BLaER1 treated with 17β-estradiol and CSF1 and Interleukin-3, amounts not matched to agents 10 nM and 100 nM (cell line): ENCODE data around the gene MAPK1.
A peak's percentile ranks its signal among the peaks of the same experiment; 100 is the strongest.
"Not testable (repeated sequence)": the region's sequence is repeated elsewhere in the genome, so short reads cannot be mapped to it uniquely, and the experiment has no call there.

ENCODE experiments used
- H3K27ac ChIP-seq, 11 experiments: shearing (Covaris generic); formaldehyde crosslinking; 2 replicates each; pipeline ENCODE4 v1.8.1; 2022
- H3K27me3 ChIP-seq, 11 experiments: shearing (Covaris generic); formaldehyde crosslinking; 2 replicates each; pipeline ENCODE4 v1.8.1; 2022
- H3K36me3 ChIP-seq, 11 experiments: shearing (Covaris generic); formaldehyde crosslinking; 2 replicates each; pipeline ENCODE4 v1.8.1; 2022
- H3K4me1 ChIP-seq, 10 experiments: shearing (Covaris generic); formaldehyde crosslinking; 2 replicates each; pipeline ENCODE4 v1.8.1; 2022
- H3K4me2 ChIP-seq, 11 experiments: shearing (Covaris generic); formaldehyde crosslinking; 2 replicates each; pipeline ENCODE4 v1.8.1; 2022
- H3K4me3 ChIP-seq, 10 experiments: shearing (Covaris generic); formaldehyde crosslinking; 2 replicates each; pipeline ENCODE4 v1.8.1; 2022
- H3K9ac ChIP-seq, 11 experiments: shearing (Covaris generic); formaldehyde crosslinking; 2 replicates each; pipeline ENCODE4 v1.8.1; 2022
- H3K9me3 ChIP-seq, 11 experiments: shearing (Covaris generic); formaldehyde crosslinking; replicated peaks in 1 of 11; 2 replicates each; pipeline ENCODE4 v1.8.1; 2022
- H4K20me1 ChIP-seq, 11 experiments: shearing (Covaris generic); formaldehyde crosslinking; 2 replicates each; pipeline ENCODE4 v1.8.1; 2022
- Cebpa-rat ChIP-seq, 11 experiments: shearing (Covaris generic); IDR thresholded peaks; 2 replicates each; pipeline ENCODE4 v1.8.1; 2022

Gene MAPK1

GRCh38 chr22:21832291-21833290 is 34.9 kb downstream of the MAPK1 start:
- Histone ChIP-seq H3K4me3 (no peak overlapping the region), H3K9ac (no peak overlapping the region), H3K36me3 (peaks cover 0 to 26% (median 12%) of the 10 kb centered on the region in 11 experiments; a peak in 18 of 22 replicates), H3K27ac (no peak overlapping the region), H3K4me2 (no peak overlapping the region), H3K9me3 (no peaks in the 10 kb centered on the region), H3K4me1 (peaks cover 30 to 42% (median 34%) of the 10 kb centered on the region in 10 experiments), H4K20me1 (peaks cover 82 to 100% (median 100%) of the 10 kb centered on the region in 11 experiments), H3K27me3 (no peaks in the 10 kb centered on the region)
- no peak for TF ChIP-seq Cebpa-rat (IDR thresholded peaks at IDR 0.05)

GRCh38 chr22:21829523-21829922 is 37.9 kb downstream of the MAPK1 start:
- Histone ChIP-seq H3K4me1 (peaks cover 6 to 34% (median 9%) of the 10 kb centered on the region in 10 experiments), H3K36me3 (peaks cover 0 to 38% (median 18%) of the 10 kb centered on the region in 11 experiments; a peak in 19 of 22 replicates), H4K20me1 (peaks cover 65 to 100% (median 100%) of the 10 kb centered on the region in 11 experiments), H3K4me2 (no peak overlapping the region), H3K27ac (no peak overlapping the region), H3K9me3 (peaks cover 0 to 22% (median 11%) of the 10 kb centered on the region in 11 experiments; a peak in 10 of 22 replicates), H3K4me3 (no peak overlapping the region), H3K9ac (no peak overlapping the region), H3K27me3 (no peaks in the 10 kb centered on the region)
- no peak for TF ChIP-seq Cebpa-rat (IDR thresholded peaks at IDR 0.05)

GRCh38 chr22:21828268-21828638 is 39.2 kb downstream of the MAPK1 start:
- peaks cover 8 to 47% (median 17%) of the 10 kb centered on the region in 10 experiments; a peak in 18 of 20 replicates for H3K4me1 ChIP-seq
- peaks cover 0 to 22% (median 11%) of the 10 kb centered on the region in 11 experiments; a peak in 10 of 22 replicates for H3K9me3 ChIP-seq
- H3K4me2 ChIP-seq: no peak overlapping the region
- no peak overlapping the region for H3K9ac ChIP-seq
- no peaks in the 10 kb centered on the region for H3K27me3 ChIP-seq
- no peak for TF ChIP-seq Cebpa-rat (IDR thresholded peaks at IDR 0.05)
- H4K20me1 ChIP-seq: peaks cover 63 to 100% (median 100%) of the 10 kb centered on the region in 11 experiments
- H3K4me3 ChIP-seq: no peak overlapping the region
- H3K36me3 ChIP-seq: peaks cover 0 to 47% (median 18%) of the 10 kb centered on the region in 11 experiments; a peak in 19 of 22 replicates
- H3K27ac ChIP-seq: no peak overlapping the region

- Histone ChIP-seq H3K27me3 (no peaks in the 10 kb centered on the region), H3K4me2 (0 out of 22 replicates have a peak overlapping the region, but pooled peaks of 1 of the 11 experiments have one; percentile 17), H3K9me3 (peaks cover 0 to 22% (median 11%) of the 10 kb centered on the region in 11 experiments; a peak in 10 of 22 replicates), H4K20me1 (peaks cover 58 to 100% (median 100%) of the 10 kb centered on the region in 11 experiments), H3K27ac (no peak overlapping the region), H3K4me3 (no peak overlapping the region), H3K36me3 (peaks cover 0 to 51% (median 17%) of the 10 kb centered on the region in 11 experiments; a peak in 19 of 22 replicates), H3K4me1 (peaks cover 11 to 52% (median 21%) of the 10 kb centered on the region in 10 experiments; a peak in 19 of 20 replicates), H3K9ac (no peak overlapping the region)
- TF ChIP-seq Cebpa-rat (IDR thresholded peaks at IDR 0.05): no peak
These were observed 39.7 kb downstream of the MAPK1 start for GRCh38 chr22:21827628-21828267.

- Histone ChIP-seq H3K27me3 (no peaks in the 10 kb centered on the region), H3K36me3 (peaks cover 0 to 47% (median 10%) of the 10 kb centered on the region in 11 experiments; a peak in 12 of 22 replicates), H3K4me3 (no peak overlapping the region), H4K20me1 (peaks cover 57 to 100% (median 99%) of the 10 kb centered on the region in 11 experiments), H3K4me2 (no peak overlapping the region), H3K4me1 (peaks cover 11 to 52% (median 25%) of the 10 kb centered on the region in 10 experiments; a peak in 19 of 20 replicates), H3K9me3 (peaks cover 0 to 22% (median 11%) of the 10 kb centered on the region in 11 experiments; a peak in 10 of 22 replicates), H3K27ac (no peak overlapping the region), H3K9ac (no peak overlapping the region)
- no peak for TF ChIP-seq Cebpa-rat (IDR thresholded peaks at IDR 0.05)
These were observed 41.2 kb downstream of the MAPK1 start for GRCh38 chr22:21826204-21826603.

GRCh38 chr22:21824962-21825361 is 42.5 kb downstream of the MAPK1 start:
- H4K20me1 ChIP-seq: peaks cover 55 to 100% (median 94%) of the 10 kb centered on the region in 11 experiments
- not testable (repeated sequence) for H3K27me3 ChIP-seq, H3K4me3 ChIP-seq, H3K27ac ChIP-seq, H3K9ac ChIP-seq
- H3K4me1 ChIP-seq: peaks cover 14 to 59% (median 30%) of the 10 kb centered on the region in 10 experiments; a peak in 19 of 20 replicates
- peaks cover 0 to 22% (median 11%) of the 10 kb centered on the region in 11 experiments; a peak in 10 of 22 replicates for H3K9me3 ChIP-seq
- H3K36me3 ChIP-seq: peaks cover 0 to 47% (median 10%) of the 10 kb centered on the region in 11 experiments; a peak in 11 of 22 replicates
- peak overlapping the region in 7 of 11 experiments; percentile 6 to 71 (median 35); a peak in 11 of 22 replicates for H3K4me2 ChIP-seq

- H3K4me2 ChIP-seq: peak overlapping the region in 7 of 11 experiments; percentile 6 to 71 (median 35); a peak in 11 of 22 replicates
These were observed 43.0 kb downstream of the MAPK1 start for GRCh38 chr22:21824445-21824912.

More at GRCh38 chr22:21824445-21824912, 43.0 kb downstream of the MAPK1 start:
- Histone ChIP-seq H3K9me3 (peaks cover 0 to 22% (median 11%) of the 10 kb centered on the region in 11 experiments; a peak in 10 of 22 replicates), H3K27me3 (no peaks in the 10 kb centered on the region), H4K20me1 (peaks cover 58 to 100% (median 94%) of the 10 kb centered on the region in 11 experiments), H3K4me3 (no peak overlapping the region), H3K27ac (no peak overlapping the region; a peak in 1 of 22 replicates), H3K9ac (no peak overlapping the region), H3K4me1 (peaks cover 19 to 64% (median 35%) of the 10 kb centered on the region in 10 experiments), H3K36me3 (peaks cover 0 to 47% (median 9%) of the 10 kb centered on the region in 11 experiments; a peak in 11 of 22 replicates)
- TF ChIP-seq Cebpa-rat (IDR thresholded peaks at IDR 0.05): no peak
